Stimulated activated CD8-positive, alpha-beta memory T cell treated with anti-CD3 and anti-CD28 coated beads, Interleukin-12 subunit alpha, Interleukin-12 subunit beta, amount 100 ng/mL, for 1 hour (primary cell): Measurements from ENCODE around the gene THAP12.

ENCODE experiments used
- DNase-seq: peaks from one replicate; pipeline ENCODE4 v3.0.0-alpha.2; 2020; ENCODE audit warnings: low read depth

THAP12 gene

GRCh38 chr11:76303399-76303798 lies 77.5 kb downstream of the THAP12 start:
- no peak for DNase-seq

- no peak for DNase-seq
Measured at GRCh38 chr11:76302996-76303395, 77.9 kb downstream of the THAP12 start.
